ENCODE data around the gene ETHE1.
A peak's percentile ranks its signal among the peaks of the same experiment; 100 is the strongest.
"Not testable (repeated sequence)": the region's sequence is repeated elsewhere in the genome, so short reads cannot be mapped to it uniquely, and the experiment has no call there.

ETHE1 gene

GRCh38 chr19:43522929-43523328 lies 4.1 kb downstream of the ETHE1 start:
- no peak for DNase-seq

DNA sequence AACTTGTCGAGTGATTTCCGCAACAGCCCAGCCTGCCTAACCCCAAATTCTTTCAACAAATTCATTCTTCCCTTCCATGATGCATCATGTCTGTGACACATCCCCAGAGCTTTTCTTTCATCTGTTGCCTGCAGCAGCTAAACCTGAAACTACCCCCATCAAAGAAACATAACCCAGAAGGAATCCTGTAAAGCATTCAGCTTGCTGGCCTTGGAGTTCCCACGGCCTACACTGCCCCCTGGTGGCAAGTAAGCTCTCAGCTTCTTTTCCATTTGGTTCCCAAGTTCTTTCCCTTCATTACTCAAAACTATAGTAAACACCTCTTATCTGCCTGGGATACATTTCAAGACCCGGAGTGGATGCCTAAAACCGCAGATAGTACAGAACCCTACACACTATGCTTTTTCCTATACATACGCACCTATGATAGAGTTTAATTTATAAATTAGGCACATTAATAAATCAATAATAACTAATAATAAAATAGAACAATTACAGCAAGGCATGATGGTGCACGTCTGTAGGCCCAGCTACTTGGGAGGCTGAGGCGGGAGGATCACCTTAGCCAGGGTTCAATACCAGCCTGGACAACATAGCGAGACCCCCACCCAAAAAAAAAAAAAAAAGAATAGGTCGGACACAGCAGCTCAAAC lies 7.4 kb downstream of the ETHE1 start:
- peak; percentile 81 for DNase-seq

GRCh38 chr19:43518051-43518450 lies 8.9 kb downstream of the ETHE1 start:
- DNase-seq = no peak

DNA sequence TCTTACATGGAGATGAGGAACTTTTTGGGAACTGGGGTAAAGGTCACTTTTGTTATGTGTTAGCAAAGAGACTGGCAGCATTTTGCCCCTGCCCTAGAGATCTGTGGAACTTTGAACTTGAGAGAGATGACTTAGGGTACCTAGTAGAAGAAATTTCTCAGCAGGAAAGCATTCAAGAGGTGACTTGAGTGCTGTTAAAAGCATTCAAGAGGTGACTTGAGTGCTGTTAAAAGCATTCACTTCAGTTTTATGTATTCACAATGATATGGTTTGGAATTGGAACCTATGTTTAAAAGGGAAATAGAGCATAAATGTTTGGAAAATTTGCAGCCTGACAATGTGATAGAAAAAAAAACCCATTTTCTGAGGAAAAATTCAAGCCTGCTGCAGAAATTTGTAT lies 14.6 kb downstream of the ETHE1 start:
- not testable (repeated sequence) for DNase-seq

DNA sequence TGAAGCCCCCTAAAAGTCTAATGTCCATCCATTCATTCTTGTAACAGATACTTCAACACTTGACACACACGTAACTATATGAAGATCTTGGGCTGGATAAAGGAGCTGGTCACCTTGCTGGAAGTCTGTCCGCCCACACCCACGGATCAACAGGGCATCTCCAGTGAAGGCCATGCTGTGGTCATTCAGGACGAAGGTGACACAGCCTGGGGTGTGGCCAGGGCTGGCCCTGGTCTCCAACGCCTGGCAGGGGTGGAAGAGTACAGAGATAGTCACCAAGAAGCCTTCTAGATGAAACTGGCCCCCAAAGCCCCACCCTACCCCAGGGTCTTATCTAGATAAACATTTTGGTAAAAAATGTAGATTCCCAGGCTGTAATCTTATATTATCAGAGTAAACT lies 15.7 kb downstream of the ETHE1 start:
- no peak for DNase-seq

GRCh38 chr19:43510713-43511112 lies 16.3 kb downstream of the ETHE1 start:
- DNase-seq = no peak

- no peak for DNase-seq
These were observed 19.1 kb downstream of the ETHE1 start for GRCh38 chr19:43507880-43508279.

DNA sequence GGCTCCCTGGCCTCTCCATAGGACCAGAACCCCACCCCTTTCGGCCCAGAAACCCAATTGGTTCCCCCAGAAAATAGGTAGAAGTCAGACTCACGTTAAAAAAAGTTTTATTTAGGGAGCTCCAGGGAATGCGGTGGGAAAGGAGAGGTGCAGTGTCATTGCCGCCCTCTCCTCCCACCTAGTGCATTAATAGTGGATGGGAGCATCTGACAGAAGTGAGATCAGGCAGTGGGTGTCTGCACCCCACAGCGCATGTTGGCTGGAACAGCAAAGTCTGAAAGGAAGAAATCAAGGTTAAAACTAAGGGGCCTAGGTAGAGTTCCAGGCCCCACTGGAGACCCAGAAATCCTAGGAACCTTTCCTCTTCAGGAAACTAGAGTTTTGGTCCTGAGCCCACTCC lies 20.4 kb downstream of the ETHE1 start:
- no peak for DNase-seq

- DNase-seq = no peak
These were observed 21.1 kb downstream of the ETHE1 start for GRCh38 chr19:43505941-43506340.

DNA sequence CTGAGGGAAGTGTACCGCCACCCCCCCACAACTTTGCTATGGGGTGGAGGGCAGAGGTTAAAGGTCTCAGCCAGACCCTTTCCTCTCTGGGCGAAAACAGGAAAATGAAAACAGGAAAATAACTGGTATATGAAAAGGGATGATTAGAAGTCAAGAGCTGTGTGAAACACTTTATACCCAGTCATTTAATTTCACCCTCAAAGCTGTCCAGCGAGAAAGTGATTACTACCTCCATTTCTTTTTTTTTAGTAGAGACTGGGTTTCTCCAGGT lies 21.9 kb downstream of the ETHE1 start:
- DNase-seq = no peak

GRCh38 chr19:43504426-43505185 lies 22.4 kb downstream of the ETHE1 start, which contains the start of gene PHLDB3:
TSS of gene PHLDB3 (minus strand) at chr19:43504746. CDS start at chr19:43504118, 628 bp downstream.
- DNase-seq = peak; percentile 41

DNA sequence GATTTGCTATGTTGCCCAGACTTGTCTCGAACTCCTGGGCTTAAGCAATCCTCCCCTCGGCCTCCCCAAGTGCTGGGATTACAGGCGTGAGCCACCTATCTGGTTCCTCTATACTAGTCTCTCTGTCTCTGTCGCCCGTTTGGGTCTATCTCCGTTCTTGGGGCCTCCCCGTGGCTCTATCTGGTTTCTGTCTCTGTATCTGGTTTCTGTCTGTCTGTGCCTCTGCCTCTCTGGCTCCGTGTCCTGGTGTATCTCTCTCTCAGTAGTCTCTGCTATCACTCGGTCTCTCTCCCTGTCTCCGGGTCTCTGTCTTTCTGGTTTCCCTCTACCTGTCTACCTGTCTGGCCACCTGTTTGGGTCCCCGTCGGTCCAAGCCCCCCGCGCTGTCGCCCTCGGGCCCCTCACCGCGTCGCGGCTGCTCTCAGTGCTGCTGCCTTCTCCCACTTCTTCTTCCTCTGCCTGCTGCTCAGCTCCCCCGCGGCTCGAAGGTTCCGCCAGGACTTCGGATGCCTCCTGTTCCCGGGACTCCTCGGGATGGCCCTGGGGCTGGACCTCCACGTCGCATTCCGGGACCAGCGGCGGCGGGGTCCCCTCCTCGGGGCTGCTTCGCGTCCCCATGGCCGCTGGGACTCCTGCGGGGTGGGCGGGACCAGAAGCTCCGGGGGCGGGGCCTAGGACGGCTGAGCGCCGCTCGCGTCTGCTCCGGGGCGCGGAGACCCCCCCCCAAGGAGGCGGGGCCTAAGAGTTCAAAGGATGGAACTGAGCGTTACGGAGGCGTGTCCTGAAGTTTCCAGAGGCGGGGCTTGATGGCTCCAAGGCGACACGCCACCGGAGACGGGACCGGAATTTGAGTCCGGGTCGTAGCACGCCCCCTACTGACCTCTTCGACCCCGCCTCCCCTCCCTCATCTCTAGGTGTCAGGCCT lies 23.2 kb downstream of the ETHE1 start:
- DNase-seq = peak; percentile 100

DNA sequence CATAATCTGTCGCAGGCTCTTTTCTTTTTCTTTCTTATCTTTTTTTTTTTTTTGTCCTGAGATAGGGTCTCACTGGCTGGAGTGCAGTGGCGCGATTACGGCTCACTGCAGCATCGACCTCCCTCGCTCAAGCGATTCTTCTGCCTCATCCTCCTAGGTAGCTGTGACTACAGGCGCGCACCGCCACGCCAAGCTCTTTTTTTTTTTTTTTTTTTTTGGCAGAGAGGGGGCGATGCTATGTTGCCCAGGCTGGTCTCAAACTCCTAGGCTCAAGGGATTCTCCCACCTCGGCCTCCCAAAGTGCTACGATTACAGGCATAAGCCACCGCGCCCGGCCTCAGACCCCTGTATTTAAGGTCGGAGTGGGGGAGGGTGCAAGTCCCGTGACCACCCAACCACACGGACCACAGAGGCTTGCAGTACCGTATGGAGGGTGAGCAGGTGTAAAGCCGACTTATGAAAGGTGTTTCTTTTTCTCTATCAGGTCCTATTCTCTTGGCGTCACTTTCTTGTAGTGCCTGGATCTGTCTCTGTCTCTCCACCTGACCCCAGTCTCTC lies 24.5 kb downstream of the ETHE1 start:
- DNase-seq = no peak

GRCh38 chr19:43501661-43502418 lies 25.2 kb downstream of the ETHE1 start:
- DNase-seq = no peak

DNA sequence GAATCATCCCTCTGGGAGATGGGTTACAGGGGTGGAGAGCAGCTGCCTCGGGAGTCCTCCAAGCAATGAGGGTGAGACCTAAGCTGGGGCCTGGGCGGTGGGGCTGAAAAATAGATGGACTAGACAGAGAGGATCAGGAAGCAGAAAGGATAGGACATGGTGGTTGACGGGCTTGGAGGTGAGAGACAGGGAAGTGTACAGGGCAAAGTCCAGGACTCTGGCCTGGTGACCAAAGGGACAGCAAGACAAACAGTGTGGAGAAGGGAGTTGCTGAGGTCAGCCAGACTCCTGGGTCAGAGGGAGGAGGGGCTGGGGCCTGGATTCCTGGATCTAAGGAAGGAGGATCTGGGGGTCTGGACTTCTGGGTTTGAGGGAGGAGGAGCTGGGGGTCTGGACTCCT lies 28.0 kb downstream of the ETHE1 start:
- DNase-seq = no peak

DNA sequence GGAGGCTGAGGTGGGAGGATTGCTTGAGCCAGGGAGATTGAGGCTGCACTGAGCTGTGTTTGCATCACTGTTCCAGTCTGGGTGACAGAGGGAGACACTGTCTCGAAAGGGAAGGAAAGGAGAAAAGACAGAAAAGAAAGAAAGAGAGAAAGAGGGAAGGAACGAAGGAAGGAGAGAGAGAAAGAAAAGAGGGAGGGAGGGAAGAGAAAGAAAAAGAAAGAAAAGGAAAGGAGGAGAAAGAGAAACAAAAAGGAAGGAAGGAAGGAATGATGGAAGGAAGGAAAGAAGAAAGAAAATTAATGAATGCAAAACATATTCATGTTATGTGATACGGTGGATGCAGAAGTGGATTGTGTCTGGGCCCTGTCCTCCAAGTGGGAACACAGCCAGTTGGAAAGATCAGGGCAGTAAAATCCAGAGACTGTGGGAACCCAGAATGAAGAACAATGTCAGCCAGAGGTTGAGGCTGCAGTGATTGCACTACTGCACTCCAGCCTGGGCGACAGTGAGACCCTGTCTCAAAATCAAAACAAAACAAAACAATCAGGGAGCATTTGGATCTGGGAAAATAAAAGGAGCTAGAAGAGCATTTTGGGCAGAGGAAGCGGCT lies 28.7 kb downstream of the ETHE1 start:
- no peak for DNase-seq

DNA sequence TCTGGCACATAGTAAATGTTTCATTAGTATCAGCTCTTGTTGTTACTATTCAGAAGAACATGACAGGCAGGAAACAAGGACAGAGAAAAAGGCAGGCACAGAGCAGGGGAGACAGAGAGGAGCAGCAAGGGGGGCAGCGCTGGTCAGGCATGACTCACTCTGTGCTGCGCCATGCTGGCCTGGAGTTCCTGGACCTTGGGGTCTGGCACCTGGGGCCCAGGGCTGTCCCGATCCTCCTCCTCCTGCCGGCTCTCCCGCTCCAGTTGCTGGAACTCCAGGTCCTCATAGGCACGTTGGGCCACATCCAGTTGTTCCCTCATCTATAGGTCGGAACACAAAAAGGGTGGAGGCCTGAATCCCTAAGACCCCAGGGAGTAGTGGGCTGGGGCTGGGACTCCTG lies 30.0 kb downstream of the ETHE1 start:
- DNase-seq = no peak

- DNase-seq = no peak
These were observed 31.9 kb downstream of the ETHE1 start for GRCh38 chr19:43495082-43495481.

DNA sequence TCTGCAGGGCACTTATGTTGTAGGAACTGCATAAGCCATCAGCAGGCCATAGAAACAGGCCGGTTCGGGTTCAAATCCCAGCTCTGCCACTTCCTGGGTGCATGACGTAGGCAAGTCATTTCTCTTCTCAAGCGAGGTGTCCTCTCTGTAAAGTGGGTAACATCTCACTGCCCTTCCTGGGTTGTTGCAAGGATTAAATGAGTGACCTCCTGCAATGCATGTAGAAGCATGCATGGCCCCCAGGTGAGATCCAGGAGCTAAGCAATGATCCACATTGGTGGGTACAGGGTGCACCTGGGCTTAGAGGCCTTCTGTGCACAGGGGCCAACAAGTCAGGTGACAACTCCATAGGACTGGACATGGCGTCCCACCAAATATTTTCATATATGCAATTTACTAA lies 36.2 kb downstream of the ETHE1 start:
- DNase-seq = no peak

DNA sequence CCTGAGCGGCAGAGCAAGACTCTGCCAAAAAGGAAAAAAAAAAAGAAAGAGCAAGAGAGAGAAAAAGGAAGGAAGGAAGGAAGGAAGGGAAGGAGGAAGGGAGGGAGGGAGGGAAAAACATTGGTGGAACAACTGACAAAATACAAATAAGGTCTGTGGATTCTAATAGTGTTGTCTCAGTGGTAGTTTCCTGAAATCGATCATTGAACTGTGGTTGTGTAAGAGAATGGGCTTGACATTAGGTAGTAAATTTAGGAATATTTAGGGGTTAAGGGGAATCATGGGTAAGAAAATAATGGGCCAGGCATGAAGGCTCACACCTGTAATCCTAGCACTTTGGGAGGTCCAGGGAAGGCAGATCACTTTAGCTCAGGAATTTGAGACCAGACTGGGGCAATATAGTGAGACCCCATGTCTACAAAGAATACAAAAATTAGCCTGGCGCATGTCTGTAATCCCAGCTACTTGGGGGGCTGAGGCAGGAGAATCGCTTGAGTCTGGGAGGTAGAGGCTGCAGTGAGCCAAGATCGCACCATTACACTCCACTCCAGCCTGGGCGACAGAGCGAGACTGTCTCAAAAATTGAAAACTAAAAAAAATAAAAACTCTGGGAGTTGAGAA lies 36.9 kb downstream of the ETHE1 start:
- DNase-seq = no peak

DNA sequence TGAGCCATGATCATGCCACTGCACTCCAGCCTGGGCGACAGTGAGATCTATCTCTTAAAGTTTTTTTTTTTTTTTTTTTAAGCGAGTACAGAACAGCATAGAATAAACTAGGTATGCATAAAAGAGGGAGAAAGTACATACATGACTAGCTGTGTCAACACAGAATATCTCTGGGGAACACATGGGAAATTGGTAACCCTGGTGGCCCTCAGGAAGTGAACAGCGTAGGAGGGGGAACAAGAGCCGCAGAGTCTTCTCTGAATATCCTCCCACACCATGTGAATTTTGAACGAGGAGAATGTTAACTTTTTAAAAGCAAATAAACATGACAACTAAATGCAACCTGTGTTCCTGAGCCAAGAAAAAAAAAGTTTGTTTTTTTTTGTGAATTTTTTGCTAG lies 37.7 kb downstream of the ETHE1 start:
- DNase-seq = no peak

- no peak for DNase-seq
These were observed 38.8 kb downstream of the ETHE1 start for GRCh38 chr19:43488179-43488578.
